ENCODE measurements around the gene KLHL29.

KLHL29 gene

GRCh38 chr2:23624915-23625314, 239.9 kb downstream of the KLHL29 start:
- H3K9me3 ChIP-seq (ENCODE audit: insufficient read depth, low read depth, low read length): peaks cover 8% of the 10 kb centered on the region; the same call in 1 of the 2 replicates
- no peak overlapping the region for H2AFZ ChIP-seq (ENCODE audit: low read length)
- TF ChIP-seq EZH2phosphoT487 (IDR thresholded peaks at IDR 0.05; ENCODE audit: borderline replicate concordance) (no peak), CTCF (conservative IDR thresholded peaks at IDR 0.05; ENCODE audit: low read length) (no peak)
- H3K9ac ChIP-seq (ENCODE audit: low read depth, low read length, poor library complexity, severe bottlenecking): no peak overlapping the region
- no peak overlapping the region for H3K4me3 ChIP-seq (ENCODE audit: low read length, poor library complexity, severe bottlenecking)
- H3K36me3 ChIP-seq (ENCODE audit: insufficient read depth, low read length): no peaks in the 10 kb centered on the region
- H3K4me2 ChIP-seq (ENCODE audit: low read depth, low read length, poor library complexity, severe bottlenecking): no peak overlapping the region
- H3F3A ChIP-seq (ENCODE audit: low read depth): no peaks in the 10 kb centered on the region
- H3K4me1 ChIP-seq (ENCODE audit: insufficient read depth, low read length, poor library complexity, severe bottlenecking): no peaks in the 10 kb centered on the region
- no peaks in the 10 kb centered on the region for H3K79me2 ChIP-seq (ENCODE audit: insufficient read depth, low read length)
- no peaks in the 10 kb centered on the region for H3K9me2 ChIP-seq (replicated peaks; ENCODE audit: low read depth, low read length)
- H3K27me3 ChIP-seq (ENCODE audit: insufficient read depth, low read length, poor library complexity, severe bottlenecking): no peaks in the 10 kb centered on the region
- H4K20me1 ChIP-seq (ENCODE audit: insufficient read depth, low read length, poor library complexity, severe bottlenecking): no peaks in the 10 kb centered on the region

GRCh38 chr2:23625726-23626125, 240.7 kb downstream of the KLHL29 start:
- Histone ChIP-seq H3K9me2 (replicated peaks; ENCODE audit: low read depth, low read length) (no peaks in the 10 kb centered on the region), H3K79me2 (ENCODE audit: insufficient read depth, low read length) (no peaks in the 10 kb centered on the region)
- TF ChIP-seq EZH2phosphoT487 (IDR thresholded peaks at IDR 0.05; ENCODE audit: borderline replicate concordance) (no peak), CTCF (conservative IDR thresholded peaks at IDR 0.05; ENCODE audit: low read length) (no peak)

GRCh38 chr2:23626701-23627230, 241.8 kb downstream of the KLHL29 start:
- no peaks in the 10 kb centered on the region for H3K27me3 ChIP-seq (ENCODE audit: insufficient read depth, low read length, poor library complexity, severe bottlenecking)
- H3F3A ChIP-seq (ENCODE audit: low read depth): no peaks in the 10 kb centered on the region
- TF ChIP-seq CTCF (conservative IDR thresholded peaks at IDR 0.05; ENCODE audit: low read length) (no peak), EZH2phosphoT487 (IDR thresholded peaks at IDR 0.05; ENCODE audit: borderline replicate concordance) (no peak)

More at GRCh38 chr2:23625726-23626125, 240.7 kb downstream of the KLHL29 start:
- no peaks in the 10 kb centered on the region for H4K20me1 ChIP-seq (ENCODE audit: insufficient read depth, low read length, poor library complexity, severe bottlenecking)
- peaks cover 8% of the 10 kb centered on the region; the same call in 1 of the 2 replicates for H3K9me3 ChIP-seq (ENCODE audit: insufficient read depth, low read depth, low read length)
- H2AFZ ChIP-seq (ENCODE audit: low read length): no peak overlapping the region
- no peak overlapping the region for H3K4me3 ChIP-seq (ENCODE audit: low read length, poor library complexity, severe bottlenecking)
- no peak overlapping the region for H3K9ac ChIP-seq (ENCODE audit: low read depth, low read length, poor library complexity, severe bottlenecking)
- no peaks in the 10 kb centered on the region for H3F3A ChIP-seq (ENCODE audit: low read depth)
- H3K36me3 ChIP-seq (ENCODE audit: insufficient read depth, low read length): no peaks in the 10 kb centered on the region
- H3K4me1 ChIP-seq (ENCODE audit: insufficient read depth, low read length, poor library complexity, severe bottlenecking): no peaks in the 10 kb centered on the region
- no peaks in the 10 kb centered on the region for H3K27me3 ChIP-seq (ENCODE audit: insufficient read depth, low read length, poor library complexity, severe bottlenecking)
- H3K4me2 ChIP-seq (ENCODE audit: low read depth, low read length, poor library complexity, severe bottlenecking): no peak overlapping the region

More at GRCh38 chr2:23626701-23627230, 241.8 kb downstream of the KLHL29 start:
- no peaks in the 10 kb centered on the region for H3K4me1 ChIP-seq (ENCODE audit: insufficient read depth, low read length, poor library complexity, severe bottlenecking)
- H3K9ac ChIP-seq (ENCODE audit: low read depth, low read length, poor library complexity, severe bottlenecking): no peak overlapping the region
- H3K4me2 ChIP-seq (ENCODE audit: low read depth, low read length, poor library complexity, severe bottlenecking): no peak overlapping the region
- H2AFZ ChIP-seq (ENCODE audit: low read length): no peak overlapping the region
- peaks cover 8% of the 10 kb centered on the region; the same call in 1 of the 2 replicates for H3K9me3 ChIP-seq (ENCODE audit: insufficient read depth, low read depth, low read length)
- no peaks in the 10 kb centered on the region for H3K36me3 ChIP-seq (ENCODE audit: insufficient read depth, low read length)
- no peaks in the 10 kb centered on the region for H3K79me2 ChIP-seq (ENCODE audit: insufficient read depth, low read length)
- H3K9me2 ChIP-seq (replicated peaks; ENCODE audit: low read depth, low read length): no peaks in the 10 kb centered on the region
- H3K4me3 ChIP-seq (ENCODE audit: low read length, poor library complexity, severe bottlenecking): no peak overlapping the region
- H4K20me1 ChIP-seq (ENCODE audit: insufficient read depth, low read length, poor library complexity, severe bottlenecking): no peaks in the 10 kb centered on the region

Measured in Loucy (cell line).